ENCODE results near the gene SPDL1.

SPDL1 gene

GRCh38 chr5:169583424-169584220 is at the start of gene SPDL1:
Gene SPDL1 (plus strand): TSS chr5:169583773. CDS start chr5:169588417, 4,644 bp downstream.
- peak; percentile 77 to 87 for DNase-seq (ENCODE audit: low read depth in 2 of 2, low spot score in 1 of 2)

DNA sequence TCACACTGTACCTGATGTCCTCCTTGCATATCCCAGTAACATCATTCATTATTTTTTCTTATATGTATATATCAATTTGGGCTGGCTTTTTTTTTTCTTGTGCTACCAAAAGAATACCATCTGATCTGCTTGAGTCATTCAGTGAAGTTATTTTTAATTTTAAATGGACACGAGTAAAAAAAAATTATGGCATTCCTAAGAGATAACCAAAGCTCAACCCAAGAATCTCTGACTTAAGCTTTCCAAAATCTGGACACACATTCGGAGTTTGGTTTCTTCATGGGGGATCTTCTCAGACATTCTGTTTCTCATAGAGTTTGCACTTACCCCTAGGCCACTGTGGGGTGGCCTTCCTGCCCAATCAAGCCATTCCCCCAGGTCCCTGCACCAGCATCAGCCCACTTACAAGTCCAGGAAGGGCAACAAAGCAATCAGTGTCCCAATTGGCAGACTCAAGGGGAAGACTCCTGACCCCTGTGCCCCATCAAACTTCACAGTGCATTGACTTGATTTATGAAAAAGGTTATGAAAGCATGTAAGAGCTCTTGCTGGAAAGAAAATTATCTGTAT is 49.2 kb upstream of the SPDL1 start:
- DNase-seq (ENCODE audit: low read depth in 2 of 2, low spot score in 1 of 2) = no peak

- no peak for DNase-seq (ENCODE audit: low read depth in 2 of 2, low spot score in 1 of 2)
Observed at GRCh38 chr5:169534939-169535338, 48.6 kb upstream of the SPDL1 start.

- no peak for DNase-seq (ENCODE audit: low read depth in 2 of 2, low spot score in 1 of 2)
Observed at GRCh38 chr5:169538944-169539343, 44.6 kb upstream of the SPDL1 start.

- DNase-seq (ENCODE audit: low read depth in 2 of 2, low spot score in 1 of 2) = no peak
Observed at GRCh38 chr5:169542811-169543210, 40.8 kb upstream of the SPDL1 start.

- DNase-seq (ENCODE audit: low read depth in 2 of 2, low spot score in 1 of 2) = no peak
Observed at GRCh38 chr5:169544264-169544950, 39.2 kb upstream of the SPDL1 start.

GRCh38 chr5:169545762-169546161 is 37.8 kb upstream of the SPDL1 start:
- DNase-seq (ENCODE audit: low read depth in 2 of 2, low spot score in 1 of 2) = no peak

GRCh38 chr5:169546346-169546745 is 37.2 kb upstream of the SPDL1 start:
- no peak for DNase-seq (ENCODE audit: low read depth in 2 of 2, low spot score in 1 of 2)

DNA sequence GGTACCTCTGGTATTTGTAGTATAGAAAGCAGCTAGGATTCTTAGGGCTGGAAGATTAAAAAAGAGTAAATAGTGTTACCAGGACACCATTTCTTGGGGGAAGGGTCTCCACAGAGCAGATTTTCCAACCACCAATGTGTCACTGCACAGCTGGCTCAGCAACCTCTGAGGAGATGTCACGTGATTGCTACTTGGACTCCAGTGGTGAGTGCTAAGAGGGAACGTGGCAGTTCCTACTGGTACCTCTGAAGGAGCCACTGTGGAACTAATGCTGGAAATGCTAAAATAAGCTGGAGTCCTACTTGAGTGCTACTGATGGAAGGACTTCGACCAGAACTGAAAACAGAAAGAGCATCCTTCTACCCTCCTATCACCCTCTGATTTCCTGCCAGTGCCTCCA is 36.1 kb upstream of the SPDL1 start:
- no peak for DNase-seq (ENCODE audit: low read depth in 2 of 2, low spot score in 1 of 2)

DNA sequence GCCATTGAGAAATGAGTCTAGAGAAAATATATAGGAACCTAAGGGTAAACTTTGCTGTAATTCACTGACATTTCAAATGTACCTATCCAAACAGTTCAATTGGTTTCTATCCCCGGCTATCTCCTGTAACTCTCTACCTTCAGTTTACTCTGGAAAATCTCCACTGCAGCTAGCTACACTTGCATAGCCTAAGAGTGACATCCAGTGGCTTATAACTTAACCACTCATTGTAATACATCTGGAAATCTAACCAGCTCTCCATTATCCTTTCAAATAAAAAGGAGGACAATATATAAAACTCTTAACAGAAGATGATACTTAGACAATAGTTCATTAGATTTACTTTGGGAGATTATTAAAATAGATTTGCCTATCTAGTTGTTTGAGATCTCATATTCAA is 35.3 kb upstream of the SPDL1 start:
- no peak for DNase-seq (ENCODE audit: low read depth in 2 of 2, low spot score in 1 of 2)

DNA sequence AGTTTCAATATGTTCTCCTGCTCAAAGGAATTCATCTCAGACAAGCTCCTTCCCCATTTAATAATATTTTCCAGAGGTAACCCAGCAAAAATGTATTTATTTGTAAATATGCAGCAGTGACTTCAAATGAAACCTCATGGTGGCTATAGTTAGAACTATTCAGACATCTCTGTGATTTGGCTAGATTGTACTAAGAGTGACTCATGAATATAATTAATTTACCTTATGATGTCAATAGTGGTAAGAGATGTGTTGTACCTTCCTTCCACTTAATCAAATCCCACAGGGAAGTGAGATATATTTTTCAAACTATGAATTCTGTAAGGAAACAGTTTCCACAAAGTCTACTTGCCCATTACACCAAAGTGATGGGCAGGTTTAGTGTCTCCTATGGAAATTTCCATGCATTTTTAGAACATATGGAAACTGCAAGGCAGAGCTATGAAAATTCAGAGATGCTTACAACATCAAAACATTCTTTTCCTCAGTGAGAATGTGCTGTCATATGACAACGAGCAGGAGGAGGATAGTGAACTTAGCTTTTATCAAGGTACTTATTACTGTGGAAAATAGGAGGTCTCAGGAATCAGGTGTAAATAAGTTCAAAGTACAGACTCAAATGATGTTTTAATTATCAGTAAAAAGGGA is 34.0 kb upstream of the SPDL1 start:
- DNase-seq (ENCODE audit: low read depth in 2 of 2, low spot score in 1 of 2) = no peak

DNA sequence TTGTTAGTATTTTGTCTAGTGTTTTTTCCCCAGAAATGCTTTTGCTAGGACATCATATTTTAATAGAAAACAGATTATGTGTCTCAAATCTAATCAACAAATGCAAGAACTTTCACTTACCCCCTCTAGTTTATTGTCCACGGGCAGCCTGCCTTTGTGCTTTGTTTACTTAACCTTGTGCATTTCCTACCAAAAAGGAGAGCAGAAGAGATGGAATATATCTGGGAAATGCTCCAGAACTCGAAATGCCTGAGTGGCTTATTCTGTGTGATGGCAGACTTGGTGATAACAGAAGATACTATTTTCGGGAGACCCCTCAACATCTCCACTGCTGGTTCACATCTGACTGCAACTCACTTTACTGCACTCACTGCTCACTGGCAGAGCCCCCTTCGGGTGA is 33.3 kb upstream of the SPDL1 start:
- DNase-seq (ENCODE audit: low read depth in 2 of 2, low spot score in 1 of 2) = no peak

- no peak for DNase-seq (ENCODE audit: low read depth in 2 of 2, low spot score in 1 of 2)
Observed at GRCh38 chr5:169551146-169551545, 32.4 kb upstream of the SPDL1 start.

DNA sequence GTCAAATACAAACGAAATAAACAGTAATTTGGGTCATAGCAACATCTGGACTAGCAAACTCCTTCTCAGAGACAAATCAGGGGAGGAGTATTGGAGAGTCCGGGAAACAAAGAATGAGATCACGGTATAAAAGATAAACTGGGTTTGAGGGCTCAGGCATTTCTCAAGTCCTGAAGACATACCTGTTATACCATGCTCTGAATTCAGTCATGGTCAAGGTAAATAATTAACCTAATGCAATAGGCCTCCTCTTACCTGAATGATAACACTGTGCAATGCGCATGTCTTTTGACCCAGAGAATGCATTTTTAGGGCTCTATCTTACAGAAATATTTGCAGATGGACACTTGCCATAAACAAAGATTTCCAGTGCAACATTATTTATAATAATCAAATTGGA is 31.9 kb upstream of the SPDL1 start:
- DNase-seq (ENCODE audit: low read depth in 2 of 2, low spot score in 1 of 2) = no peak

DNA sequence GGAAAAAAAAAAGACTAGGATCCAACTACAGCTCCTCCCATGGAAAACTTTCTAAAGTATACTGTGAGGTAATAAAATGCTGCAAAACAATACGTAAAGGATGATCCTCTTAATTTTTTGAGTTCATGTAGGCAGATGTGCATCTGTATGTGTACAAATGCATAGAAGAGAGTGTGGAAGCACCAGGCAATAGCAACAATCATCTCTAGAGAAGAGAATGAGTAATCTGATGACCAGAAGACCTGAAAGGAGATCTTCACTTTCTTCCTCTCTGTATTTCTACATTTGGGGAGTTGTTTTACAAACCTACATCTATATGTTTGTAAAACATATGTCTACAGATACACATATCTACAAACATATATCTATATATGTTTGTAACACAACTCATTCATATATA is 29.3 kb upstream of the SPDL1 start:
- no peak for DNase-seq (ENCODE audit: low read depth in 2 of 2, low spot score in 1 of 2)

GRCh38 chr5:169557838-169558237 is 25.7 kb upstream of the SPDL1 start:
- DNase-seq (ENCODE audit: low read depth in 2 of 2, low spot score in 1 of 2) = no peak

DNA sequence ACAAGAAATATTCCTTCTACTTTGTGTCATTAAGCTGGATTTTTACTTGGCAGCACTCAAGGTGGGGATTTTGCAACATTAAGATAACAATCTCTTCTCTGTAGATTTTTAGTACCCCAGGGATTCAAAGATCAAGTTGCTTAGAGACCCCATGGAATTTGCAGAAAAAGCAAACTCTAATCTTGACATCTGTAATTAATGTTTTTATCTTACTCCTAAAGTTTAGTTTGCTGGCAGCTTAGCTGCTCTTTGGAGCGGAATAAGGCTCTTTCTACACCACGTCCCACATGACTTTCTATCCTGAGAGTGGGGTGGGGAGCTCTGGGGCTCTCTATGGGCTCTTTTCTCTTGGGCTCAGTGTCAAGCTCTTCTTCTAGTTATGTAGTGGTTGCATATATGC is 21.7 kb upstream of the SPDL1 start:
- no peak for DNase-seq (ENCODE audit: low read depth in 2 of 2, low spot score in 1 of 2)

- no peak for DNase-seq (ENCODE audit: low read depth in 2 of 2, low spot score in 1 of 2)
Observed at GRCh38 chr5:169563369-169563768, 20.2 kb upstream of the SPDL1 start.

DNA sequence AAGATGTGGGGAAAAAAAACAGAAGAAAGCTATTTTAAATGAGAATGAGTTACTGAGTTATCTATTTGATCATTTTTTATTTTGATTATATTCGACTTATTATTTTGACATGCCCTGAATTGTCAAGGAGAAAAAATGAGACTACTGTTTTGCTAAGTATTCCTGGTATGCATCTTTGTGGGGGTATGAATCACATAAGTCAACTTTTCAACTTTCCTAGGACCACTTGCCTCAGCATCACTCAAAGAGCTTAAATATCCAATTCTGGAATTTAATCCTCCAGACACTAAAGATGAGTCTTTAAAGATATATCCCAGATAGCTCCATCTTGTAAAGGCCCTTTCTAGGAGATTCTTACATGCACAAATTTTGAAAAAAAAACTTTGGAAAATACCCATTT is 17.4 kb upstream of the SPDL1 start:
- DNase-seq (ENCODE audit: low read depth in 2 of 2, low spot score in 1 of 2) = no peak

DNA sequence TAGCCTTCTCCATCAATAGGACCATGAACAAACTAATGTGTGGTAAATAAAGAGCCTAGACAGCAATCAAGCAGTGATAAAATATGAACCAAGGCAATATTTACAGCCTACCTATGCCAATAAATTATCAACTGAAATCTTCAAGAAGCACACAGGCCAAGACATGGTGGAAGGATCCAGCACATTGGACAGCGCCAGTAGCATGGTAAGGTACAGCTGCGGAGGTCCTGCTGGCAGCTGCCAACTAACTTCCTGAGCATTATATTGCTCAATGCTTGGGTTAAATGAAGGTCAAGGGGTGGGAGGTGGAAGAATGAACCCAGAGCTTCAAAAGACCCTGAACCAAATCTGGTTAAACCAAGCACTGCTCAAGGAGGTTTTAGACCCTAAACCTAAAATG is 16.5 kb upstream of the SPDL1 start:
- DNase-seq (ENCODE audit: low read depth in 2 of 2, low spot score in 1 of 2) = no peak

DNA sequence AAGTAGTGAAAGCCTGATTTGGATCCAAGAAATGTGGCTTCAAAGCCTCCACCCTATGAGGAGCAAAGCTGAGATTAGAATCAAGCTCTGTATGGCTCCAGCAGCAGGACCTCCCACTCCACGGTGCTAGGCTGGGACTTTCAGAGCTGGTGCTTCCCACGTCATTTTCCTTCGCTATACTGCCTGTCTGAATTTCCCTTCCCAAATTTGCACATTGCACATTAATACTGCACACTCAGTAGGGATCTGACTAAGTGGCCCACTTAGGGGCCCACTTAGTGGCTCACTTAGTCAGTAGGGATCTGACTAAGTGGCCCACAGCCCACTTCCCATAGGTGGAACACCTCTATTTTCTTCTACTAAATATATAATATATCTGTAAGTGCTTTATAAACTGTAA is 14.1 kb upstream of the SPDL1 start:
- DNase-seq (ENCODE audit: low read depth in 2 of 2, low spot score in 1 of 2) = no peak

DNA sequence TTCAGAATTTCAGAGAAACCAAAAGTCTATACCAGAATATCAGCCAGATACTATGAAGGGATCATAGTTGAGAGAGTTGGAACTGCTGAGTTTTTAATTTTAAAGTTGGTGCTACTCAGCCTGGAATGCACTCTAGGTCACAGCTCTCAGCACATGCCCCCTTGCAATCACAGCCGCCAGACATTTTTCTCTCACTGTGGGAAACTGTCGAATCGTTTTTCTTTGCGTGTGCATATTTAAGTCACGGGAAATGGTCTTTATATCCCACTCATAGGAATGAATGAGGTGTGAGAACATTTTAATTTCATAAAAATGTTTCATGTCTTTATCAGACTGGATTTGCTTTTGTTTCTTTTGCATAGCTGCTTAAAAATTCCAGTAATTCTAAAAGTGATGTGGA is 12.2 kb upstream of the SPDL1 start:
- no peak for DNase-seq (ENCODE audit: low read depth in 2 of 2, low spot score in 1 of 2)
